ENCODE data around the gene ITPR2. TPM values are rescaled to one million over a fixed set of nuclear protein-coding genes. Genes with fewer than 3 reads are reported as not detected.
"Not testable (repeated sequence)": the region's sequence is repeated elsewhere in the genome, so short reads cannot be mapped to it uniquely, and the experiment has no call there.

ITPR2 gene
- total RNA-seq, 1 donor from 2014 or later, result 64.0 TPM

DNA sequence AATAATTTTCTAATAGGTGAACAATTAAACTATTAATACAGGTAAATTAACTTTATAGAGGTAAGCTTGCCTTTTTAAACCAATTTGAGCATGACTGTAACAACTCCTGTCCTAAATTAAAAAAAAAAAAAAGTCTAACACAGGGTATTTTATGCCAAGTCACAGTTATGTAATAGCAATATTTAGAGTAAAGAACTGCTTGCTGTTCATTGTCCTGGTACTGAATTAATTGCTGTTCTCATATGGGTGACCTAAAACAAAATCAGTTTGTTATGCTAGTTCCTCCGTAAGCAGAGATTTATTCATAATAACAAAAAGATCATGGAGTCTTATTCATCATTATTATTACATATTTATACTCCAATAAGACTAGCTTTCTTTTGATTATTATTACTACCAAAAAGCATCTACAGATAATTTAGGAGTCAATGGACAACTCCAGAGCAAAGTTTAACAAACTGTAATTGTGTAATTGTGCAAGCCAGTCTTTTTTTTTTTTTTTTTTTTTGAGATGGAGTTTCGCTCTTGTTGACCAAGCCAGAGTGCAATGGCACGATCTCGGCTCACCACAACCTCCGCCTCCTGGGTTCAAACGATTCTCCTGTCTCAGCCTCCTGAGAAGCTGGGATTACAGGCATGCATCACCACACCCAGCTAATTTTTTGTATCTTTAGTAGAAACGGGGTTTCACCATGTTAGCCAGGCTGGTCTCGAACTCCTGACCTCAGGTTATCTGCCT, 98.3 kb downstream of the ITPR2 start:
- ATAC-seq, result no peak
- H3K9me3 ChIP-seq, result peaks cover 4% of the 10 kb centered on the region
- intact Hi-C loops (cut with DNase I), result no loop called here
- no peak overlapping the region for H3K4me3 ChIP-seq
- DNase-seq, result no peak
- H3K27me3 ChIP-seq (ENCODE audit: low read depth), result no peaks in the 10 kb centered on the region
- peaks cover 26% of the 10 kb centered on the region for H3K4me1 ChIP-seq
- TF ChIP-seq, protein P1, sequence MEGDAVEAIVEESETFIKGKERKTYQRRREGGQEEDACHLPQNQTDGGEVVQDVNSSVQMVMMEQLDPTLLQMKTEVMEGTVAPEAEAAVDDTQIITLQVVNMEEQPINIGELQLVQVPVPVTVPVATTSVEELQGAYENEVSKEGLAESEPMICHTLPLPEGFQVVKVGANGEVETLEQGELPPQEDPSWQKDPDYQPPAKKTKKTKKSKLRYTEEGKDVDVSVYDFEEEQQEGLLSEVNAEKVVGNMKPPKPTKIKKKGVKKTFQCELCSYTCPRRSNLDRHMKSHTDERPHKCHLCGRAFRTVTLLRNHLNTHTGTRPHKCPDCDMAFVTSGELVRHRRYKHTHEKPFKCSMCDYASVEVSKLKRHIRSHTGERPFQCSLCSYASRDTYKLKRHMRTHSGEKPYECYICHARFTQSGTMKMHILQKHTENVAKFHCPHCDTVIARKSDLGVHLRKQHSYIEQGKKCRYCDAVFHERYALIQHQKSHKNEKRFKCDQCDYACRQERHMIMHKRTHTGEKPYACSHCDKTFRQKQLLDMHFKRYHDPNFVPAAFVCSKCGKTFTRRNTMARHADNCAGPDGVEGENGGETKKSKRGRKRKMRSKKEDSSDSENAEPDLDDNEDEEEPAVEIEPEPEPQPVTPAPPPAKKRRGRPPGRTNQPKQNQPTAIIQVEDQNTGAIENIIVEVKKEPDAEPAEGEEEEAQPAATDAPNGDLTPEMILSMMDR (IDR thresholded peaks at IDR 0.05), result no peak
- no peaks in the 10 kb centered on the region for H3K36me3 ChIP-seq
- no peak overlapping the region for H3K27ac ChIP-seq

DNA sequence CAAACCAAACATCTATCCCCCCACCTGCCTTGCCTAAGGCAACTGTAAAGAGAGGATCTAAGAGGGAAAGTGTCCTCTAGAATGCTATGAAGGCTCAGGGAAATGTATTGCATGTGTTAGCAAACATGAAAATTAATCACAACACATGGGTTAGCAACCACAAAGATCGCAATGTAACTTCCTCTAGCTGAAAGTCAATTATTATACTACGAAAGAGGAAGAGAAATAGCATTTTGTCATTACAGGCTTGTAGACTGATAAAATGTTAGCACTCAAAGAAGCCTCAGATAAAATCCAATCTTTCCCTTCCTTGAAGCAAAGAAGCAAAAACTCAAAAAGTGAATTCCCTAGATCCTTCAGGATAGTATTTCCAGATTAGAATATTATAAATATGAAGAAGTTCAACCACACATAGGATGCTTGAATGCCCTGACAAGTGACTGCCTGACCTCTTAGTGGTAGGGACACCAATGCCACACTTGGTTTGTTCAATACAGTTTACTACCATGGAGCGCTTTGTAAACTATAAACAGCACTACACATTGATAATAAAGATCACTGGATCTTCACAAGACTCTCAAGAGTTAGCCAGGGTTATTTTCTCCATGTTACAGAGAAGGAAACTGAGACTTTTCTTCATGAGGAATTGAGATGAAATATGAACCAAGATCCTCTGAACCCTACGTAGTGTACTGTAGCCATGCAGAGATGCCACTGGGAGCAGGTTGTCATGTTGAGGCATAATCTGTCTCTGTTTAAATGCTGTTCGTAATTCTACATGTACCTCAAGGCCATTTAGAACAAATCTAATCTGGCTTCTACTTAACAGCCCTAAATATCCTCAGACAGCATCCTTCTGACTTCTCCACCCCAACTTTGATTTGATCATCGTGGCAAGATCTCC, 100.7 kb downstream of the ITPR2 start:
- Histone ChIP-seq H3K4me1 (peaks cover 33% of the 10 kb centered on the region), H3K9me3 (no peaks in the 10 kb centered on the region), H3K4me3 (no peak overlapping the region), H3K27me3 (ENCODE audit: low read depth) (no peaks in the 10 kb centered on the region), H3K27ac (no peak overlapping the region), H3K36me3 (no peaks in the 10 kb centered on the region)
- TF ChIP-seq, protein P1 (IDR thresholded peaks at IDR 0.05), result no peak
- intact Hi-C loops (cut with DNase I), result no loop called here
- ATAC-seq (peak; percentile 54 to 63), DNase-seq (no peak)

DNA sequence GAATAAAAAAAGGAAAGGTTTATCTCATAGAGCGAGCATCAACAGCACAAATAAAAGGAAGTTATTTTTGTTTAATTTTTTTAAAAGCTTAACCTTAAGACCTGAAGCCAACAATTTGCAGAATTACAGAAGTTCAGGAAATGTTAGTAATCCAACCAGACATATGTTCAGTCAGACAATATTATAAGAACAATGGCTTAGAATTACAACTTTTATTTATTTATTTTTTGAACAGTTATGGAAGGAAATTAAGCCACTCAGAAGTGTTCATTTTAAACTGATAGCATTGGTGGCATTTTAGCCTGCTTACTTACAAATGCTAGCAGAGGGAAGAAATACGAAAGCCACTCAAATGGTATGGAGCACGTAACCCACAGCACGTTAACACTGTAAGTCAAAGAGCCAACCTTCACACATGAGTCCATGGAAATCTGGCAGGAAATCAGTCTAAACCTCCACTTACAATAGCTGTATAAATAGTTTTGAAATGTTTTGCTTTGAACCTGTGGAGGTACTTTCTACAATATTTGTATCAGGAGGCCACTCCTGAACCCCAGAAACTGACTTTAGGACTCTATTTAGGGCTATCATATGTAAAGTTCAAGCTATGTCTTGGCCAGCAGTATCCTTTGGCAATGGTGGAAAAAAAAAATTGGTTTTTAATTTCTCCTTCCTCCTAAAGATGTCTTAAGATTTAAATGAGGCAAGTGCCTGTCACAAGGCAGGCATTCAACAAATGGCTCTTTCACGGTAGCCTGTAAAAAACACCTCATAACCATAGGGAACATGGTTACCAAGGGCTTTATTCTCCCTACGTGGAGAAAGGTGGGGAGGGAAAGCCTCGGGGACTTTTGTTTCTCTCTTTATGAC, 102.3 kb downstream of the ITPR2 start:
- Histone ChIP-seq H3K4me1 (peaks cover 33% of the 10 kb centered on the region), H3K9me3 (no peaks in the 10 kb centered on the region), H3K27ac (no peak overlapping the region), H3K36me3 (no peaks in the 10 kb centered on the region), H3K4me3 (no peak overlapping the region), H3K27me3 (ENCODE audit: low read depth) (no peaks in the 10 kb centered on the region)
- no peak for DNase-seq
- TF ChIP-seq, protein P1 (IDR thresholded peaks at IDR 0.05), result no peak
- intact Hi-C loops (cut with DNase I), result no loop called here
- ATAC-seq, result no peak

DNA sequence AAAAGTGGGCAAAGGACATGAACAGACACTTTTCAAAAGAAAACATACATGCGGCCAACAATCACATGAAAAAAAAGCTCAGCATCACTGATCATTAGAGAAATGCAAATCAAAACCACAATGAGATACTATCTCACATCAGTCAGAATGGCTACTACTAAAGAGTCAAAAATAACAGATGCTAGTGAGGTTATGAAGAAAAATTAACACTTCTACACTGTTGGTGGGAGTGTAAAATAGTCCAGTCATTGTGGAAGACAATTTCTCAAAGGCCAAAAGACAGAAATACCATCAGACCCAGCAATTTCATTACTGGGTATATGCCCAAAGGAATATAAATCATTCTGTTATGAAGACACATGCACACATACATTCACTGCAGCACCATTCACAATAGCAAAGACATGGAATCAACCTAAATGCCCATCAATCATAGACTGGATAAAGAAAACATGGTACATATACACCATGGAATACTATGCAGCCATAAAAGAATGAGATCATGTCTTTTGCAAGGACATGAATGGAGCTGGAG, 103.8 kb downstream of the ITPR2 start:
- H3K9me3 ChIP-seq; ATAC-seq; H3K4me3 ChIP-seq; H3K27ac ChIP-seq; H3K36me3 ChIP-seq; intact Hi-C loops (cut with DNase I); DNase-seq; H3K27me3 ChIP-seq (ENCODE audit: low read depth): not testable (repeated sequence)
- peaks cover 33% of the 10 kb centered on the region for H3K4me1 ChIP-seq

DNA sequence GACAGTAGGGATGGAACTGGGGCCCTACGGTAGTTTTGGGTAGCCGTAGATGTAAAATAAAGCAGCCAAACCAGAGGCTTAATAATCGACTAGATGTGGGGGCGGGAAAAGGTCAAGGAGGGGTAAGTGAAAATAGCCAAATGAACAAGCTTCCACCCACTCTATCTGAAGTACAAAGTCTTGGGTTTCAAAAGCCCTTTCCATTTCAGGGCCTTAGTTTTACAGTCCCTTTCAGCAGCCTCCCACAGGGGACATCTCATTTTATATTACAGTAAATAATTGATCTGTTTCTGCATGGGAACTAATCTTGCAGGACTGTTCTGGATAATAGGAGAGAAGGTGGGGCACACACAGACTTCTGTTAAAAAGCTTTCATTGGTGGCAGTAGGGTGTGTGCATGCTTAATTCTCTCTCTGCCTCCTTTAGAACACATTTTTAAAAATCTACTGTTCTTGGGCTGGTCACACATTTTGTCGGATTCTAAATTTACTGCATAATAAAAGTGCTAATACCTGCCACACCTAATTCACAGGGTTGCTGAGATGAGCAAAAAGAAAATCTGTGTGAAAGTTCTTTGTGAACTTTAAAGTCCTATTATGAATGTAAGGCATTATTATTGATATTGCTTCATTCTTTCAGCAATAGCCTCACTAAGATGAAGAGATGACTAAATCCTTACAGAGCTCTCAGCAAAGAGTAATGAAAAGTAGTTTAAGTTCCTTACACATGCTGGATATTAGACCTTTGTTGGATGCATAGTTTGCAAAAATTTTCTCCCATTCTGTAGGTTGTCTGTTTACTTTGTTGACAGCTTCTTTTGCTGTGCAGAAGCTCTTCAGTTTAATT, 104.6 kb downstream of the ITPR2 start:
- Histone ChIP-seq H3K27ac (no peak overlapping the region), H3K27me3 (ENCODE audit: low read depth) (no peaks in the 10 kb centered on the region), H3K9me3 (no peaks in the 10 kb centered on the region), H3K4me1 (peaks cover 36% of the 10 kb centered on the region), H3K4me3 (no peak overlapping the region), H3K36me3 (no peaks in the 10 kb centered on the region)
- DNase-seq (no peak), ATAC-seq (peak in 1 of 2 donors; percentile 23)
- intact Hi-C loops (cut with DNase I), result no loop called here
- TF ChIP-seq, protein P1 (IDR thresholded peaks at IDR 0.05), result no peak
